Parathyroid adenoma (tissue), 2 donors: Measurements from ENCODE around the gene RNU4-1.

Experiments
- H2AFZ ChIP-seq: fragments of 300-600 bp; sonication (generic); one replicate; pipeline ENCODE4 v1.7.0; 2017; ENCODE audit warnings: antibody characterized with exemption, mild to moderate bottlenecking
- H3K27ac ChIP-seq: fragments of 300-600 bp; sonication (generic); one replicate; pipeline ENCODE4 v1.7.0; 2017
- H3K27me3 ChIP-seq: fragments of 300-600 bp; sonication (generic); one replicate; pipeline ENCODE4 v1.7.0; 2017; ENCODE audit warnings: low read length; ENCODE audit not compliant: control insufficient read depth, insufficient read depth
- H3K36me3 ChIP-seq: fragments of 300-600 bp; sonication (generic); one replicate; pipeline ENCODE4 v1.7.0; 2017; ENCODE audit warnings: low read length; ENCODE audit not compliant: control insufficient read depth, insufficient read depth
- H3K4me1 ChIP-seq: fragments of 300-600 bp; sonication (generic); one replicate; pipeline ENCODE4 v1.7.0; 2017; ENCODE audit warnings: control low read depth
- H3K4me2 ChIP-seq: fragments of 300-600 bp; sonication (generic); one replicate; pipeline ENCODE4 v1.7.0; 2017; ENCODE audit warnings: low read length
- H3K4me3 ChIP-seq: fragments of 300-600 bp; sonication (generic); one replicate; pipeline ENCODE4 v1.7.0; 2017; ENCODE audit warnings: low read depth, low read length
- H3K79me2 ChIP-seq: fragments of 300-600 bp; sonication (generic); one replicate; pipeline ENCODE4 v1.7.0; 2017; ENCODE audit warnings: control low read depth
- H3K9ac ChIP-seq: fragments of 300-600 bp; sonication (generic); one replicate; pipeline ENCODE4 v1.7.0; 2017; ENCODE audit warnings: mild to moderate bottlenecking
- H3K9me3 ChIP-seq: fragments of 300-600 bp; sonication (generic); one replicate; pipeline ENCODE4 v1.7.0; 2017; ENCODE audit warnings: low read length; ENCODE audit not compliant: control insufficient read depth
- CTCF ChIP-seq: fragments of 300-600 bp; sonication (generic); IDR thresholded peaks from one replicate; pipeline ENCODE4 v1.7.0; 2017; ENCODE audit warnings: antibody characterized with exemption, mild to moderate bottlenecking
- donor health status: primary hyperparathyroidism.

Gene RNU4-1

GRCh38 chr12:120292411-120292660 is 701 bp downstream of the RNU4-1 start:
- peak overlapping the region; percentile 97 for H3K4me2 ChIP-seq

DNA sequence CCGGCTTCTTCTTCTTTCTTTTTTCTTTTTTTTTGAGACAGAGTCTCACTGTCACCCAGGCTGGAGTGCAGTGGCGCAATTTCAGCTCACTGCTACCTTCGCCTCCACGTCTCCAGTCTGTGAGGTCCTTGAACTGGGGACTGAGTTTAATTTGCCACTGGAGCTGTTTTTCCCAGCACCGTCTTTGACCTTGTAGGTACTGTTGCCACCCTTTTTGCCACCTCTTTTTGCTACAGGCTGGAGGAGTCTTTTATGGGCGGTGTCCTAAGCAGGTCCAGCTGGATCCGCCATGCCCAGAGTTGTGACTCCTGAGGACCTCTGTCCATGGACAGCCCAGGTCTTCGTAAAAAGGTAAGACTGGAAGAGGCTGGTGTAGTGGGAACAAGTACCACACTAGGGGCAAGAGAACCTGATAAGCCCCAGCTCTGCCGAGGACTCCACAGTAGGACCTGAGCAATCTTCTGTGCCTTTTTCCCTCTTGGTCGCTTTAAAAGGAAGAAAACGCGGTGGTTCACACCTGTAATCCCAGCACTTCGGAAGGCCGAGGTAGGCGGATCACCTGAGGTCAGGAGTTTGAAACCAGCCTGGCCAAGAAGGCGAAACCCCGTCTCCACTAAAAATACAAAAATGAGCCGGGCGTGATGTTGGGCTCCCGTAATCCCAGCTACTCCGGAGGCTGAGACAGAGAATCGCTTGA is 2.3 kb downstream of the RNU4-1 start:
- Histone ChIP-seq H3K4me3 (peak overlapping the region; percentile 93), H3K4me1 (no peaks in the 10 kb centered on the region), H3K4me2 (peak overlapping the region; percentile 97), H3K79me2 (no peaks in the 10 kb centered on the region), H3K27me3 (no peaks in the 10 kb centered on the region), H2AFZ (peak overlapping the region; percentile 87), H3K27ac (peak overlapping the region; percentile 100), H3K9ac (no peak overlapping the region), H3K36me3 (no peaks in the 10 kb centered on the region), H3K9me3 (no peaks in the 10 kb centered on the region)
- TF ChIP-seq CTCF = no peak

More at GRCh38 chr12:120292411-120292660, 701 bp downstream of the RNU4-1 start:
- peak overlapping the region; percentile 100 for H3K27ac ChIP-seq
- peak overlapping the region; percentile 93 for H3K4me3 ChIP-seq
- H3K36me3 ChIP-seq = no peaks in the 10 kb centered on the region
- H2AFZ ChIP-seq = peak overlapping the region; percentile 90
- H3K9me3 ChIP-seq = no peaks in the 10 kb centered on the region
- no peaks in the 10 kb centered on the region for H3K79me2 ChIP-seq
- peak overlapping the region; percentile 85 for H3K9ac ChIP-seq
- no peaks in the 10 kb centered on the region for H3K27me3 ChIP-seq
- TF ChIP-seq CTCF = no peak
- H3K4me1 ChIP-seq = no peaks in the 10 kb centered on the region

GRCh38 chr12:120287491-120287890 is 5.5 kb downstream of the RNU4-1 start:
- no peaks in the 10 kb centered on the region for H3K36me3 ChIP-seq
- H3K9me3 ChIP-seq = no peaks in the 10 kb centered on the region
- H3K9ac ChIP-seq = no peak overlapping the region
- TF ChIP-seq CTCF = no peak
- H3K4me3 ChIP-seq = no peak overlapping the region
- no peak overlapping the region for H2AFZ ChIP-seq
- no peak overlapping the region for H3K27ac ChIP-seq
- no peaks in the 10 kb centered on the region for H3K27me3 ChIP-seq
- H3K79me2 ChIP-seq = no peaks in the 10 kb centered on the region
- no peak overlapping the region for H3K4me2 ChIP-seq
- no peaks in the 10 kb centered on the region for H3K4me1 ChIP-seq

- Histone ChIP-seq H3K9me3 (no peaks in the 10 kb centered on the region), H3K4me1 (no peaks in the 10 kb centered on the region), H3K27me3 (no peaks in the 10 kb centered on the region), H3K27ac (no peak overlapping the region), H2AFZ (no peak overlapping the region), H3K9ac (no peak overlapping the region), H3K79me2 (no peaks in the 10 kb centered on the region), H3K4me3 (no peak overlapping the region), H3K36me3 (no peaks in the 10 kb centered on the region), H3K4me2 (no peak overlapping the region)
- no peak for TF ChIP-seq CTCF
Observed at GRCh38 chr12:120286768-120287490, 6.1 kb downstream of the RNU4-1 start.

- H3K27me3 ChIP-seq = no peaks in the 10 kb centered on the region
- no peak overlapping the region for H3K4me3 ChIP-seq
- no peaks in the 10 kb centered on the region for H3K4me1 ChIP-seq
- no peak overlapping the region for H3K27ac ChIP-seq
- H3K4me2 ChIP-seq = no peak overlapping the region
- no peaks in the 10 kb centered on the region for H3K79me2 ChIP-seq
- no peak overlapping the region for H3K9ac ChIP-seq
- no peak for TF ChIP-seq CTCF
- no peaks in the 10 kb centered on the region for H3K9me3 ChIP-seq
- no peak overlapping the region for H2AFZ ChIP-seq
- H3K36me3 ChIP-seq = no peaks in the 10 kb centered on the region
Observed at GRCh38 chr12:120284381-120284780, 8.7 kb downstream of the RNU4-1 start.
